Measurements from ENCODE around the gene MYL6B.

DNA sequence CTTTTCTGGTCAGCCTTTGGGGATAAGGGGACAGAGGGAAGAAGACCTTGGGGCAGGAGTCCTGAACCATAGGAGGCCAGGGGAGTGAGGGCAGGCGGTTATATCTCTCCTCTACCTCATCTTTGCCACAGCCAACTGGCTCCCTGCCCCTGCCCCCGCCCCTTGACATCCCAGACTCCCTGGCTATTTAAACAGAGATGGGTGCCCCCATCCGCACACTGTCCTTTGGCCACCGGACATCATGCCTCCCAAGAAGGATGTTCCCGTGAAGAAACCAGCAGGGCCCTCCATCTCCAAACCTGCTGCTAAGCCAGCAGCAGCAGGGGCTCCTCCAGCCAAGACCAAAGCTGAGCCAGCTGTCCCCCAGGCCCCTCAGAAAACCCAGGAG is 1.3 kb downstream of the MYL6B start:
- no peak for TF ChIP-seq POLR2A (IDR thresholded peaks at IDR 0.05)
- TF ChIP-seq, protein P1, sequence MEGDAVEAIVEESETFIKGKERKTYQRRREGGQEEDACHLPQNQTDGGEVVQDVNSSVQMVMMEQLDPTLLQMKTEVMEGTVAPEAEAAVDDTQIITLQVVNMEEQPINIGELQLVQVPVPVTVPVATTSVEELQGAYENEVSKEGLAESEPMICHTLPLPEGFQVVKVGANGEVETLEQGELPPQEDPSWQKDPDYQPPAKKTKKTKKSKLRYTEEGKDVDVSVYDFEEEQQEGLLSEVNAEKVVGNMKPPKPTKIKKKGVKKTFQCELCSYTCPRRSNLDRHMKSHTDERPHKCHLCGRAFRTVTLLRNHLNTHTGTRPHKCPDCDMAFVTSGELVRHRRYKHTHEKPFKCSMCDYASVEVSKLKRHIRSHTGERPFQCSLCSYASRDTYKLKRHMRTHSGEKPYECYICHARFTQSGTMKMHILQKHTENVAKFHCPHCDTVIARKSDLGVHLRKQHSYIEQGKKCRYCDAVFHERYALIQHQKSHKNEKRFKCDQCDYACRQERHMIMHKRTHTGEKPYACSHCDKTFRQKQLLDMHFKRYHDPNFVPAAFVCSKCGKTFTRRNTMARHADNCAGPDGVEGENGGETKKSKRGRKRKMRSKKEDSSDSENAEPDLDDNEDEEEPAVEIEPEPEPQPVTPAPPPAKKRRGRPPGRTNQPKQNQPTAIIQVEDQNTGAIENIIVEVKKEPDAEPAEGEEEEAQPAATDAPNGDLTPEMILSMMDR (IDR thresholded peaks at IDR 0.05): no peak
